ENCODE data around the gene SLC22A1. TPM values are rescaled to one million over a fixed set of nuclear protein-coding genes. Genes with fewer than 3 reads are reported as not detected.

SLC22A1 gene
- total and polyA plus RNA-seq, 2 of the 8 experiments (the other 6 are each of a cell fraction or from before 2014, with no cell fraction given): 0.12 to 0.45 TPM

DNA sequence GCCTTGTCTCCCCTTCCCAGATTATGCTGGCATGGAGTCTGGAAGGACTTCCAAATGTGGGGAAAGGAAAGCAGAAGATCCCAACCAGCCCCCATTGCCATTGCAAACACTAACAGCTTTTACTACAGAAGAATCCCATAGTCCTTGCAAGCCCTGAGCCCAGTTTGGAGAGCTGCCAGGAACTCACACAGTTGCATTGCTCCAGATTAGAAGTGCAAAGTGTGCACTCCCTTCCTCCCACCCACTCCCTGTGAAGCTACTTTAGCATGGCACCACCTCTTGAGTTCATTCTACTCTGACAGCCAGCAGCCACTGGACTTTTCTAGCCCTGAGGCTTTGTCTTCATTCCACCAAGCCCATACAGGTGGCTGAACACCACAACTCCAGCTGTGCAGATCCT is 69.4 kb downstream of the SLC22A1 start:
- DNase-seq (ENCODE audit: low read depth in 1 of 2, low spot score in 2 of 2) (no peak), FAIRE-seq (no peak)
- no peak for TF ChIP-seq EZH2 (IDR thresholded peaks at IDR 0.05; ENCODE audit: low read depth, low read length, severe bottlenecking)
- no peak for TF ChIP-seq JUND (IDR thresholded peaks at IDR 0.05; ENCODE audit: low read length)
- no peak for TF ChIP-seq TAF7 (optimal IDR thresholded peaks at IDR 0.05; ENCODE audit: borderline replicate concordance, low read depth, low read length)
- no peak for TF ChIP-seq KDM4A (IDR thresholded peaks at IDR 0.05; ENCODE audit: low read depth, low read length, severe bottlenecking)
- no peak for TF ChIP-seq SRF (IDR thresholded peaks at IDR 0.05; ENCODE audit: low read depth, low read length)
- no peak for TF ChIP-seq SIRT6 (IDR thresholded peaks at IDR 0.05; ENCODE audit: low read length)
- TF ChIP-seq, protein P1, sequence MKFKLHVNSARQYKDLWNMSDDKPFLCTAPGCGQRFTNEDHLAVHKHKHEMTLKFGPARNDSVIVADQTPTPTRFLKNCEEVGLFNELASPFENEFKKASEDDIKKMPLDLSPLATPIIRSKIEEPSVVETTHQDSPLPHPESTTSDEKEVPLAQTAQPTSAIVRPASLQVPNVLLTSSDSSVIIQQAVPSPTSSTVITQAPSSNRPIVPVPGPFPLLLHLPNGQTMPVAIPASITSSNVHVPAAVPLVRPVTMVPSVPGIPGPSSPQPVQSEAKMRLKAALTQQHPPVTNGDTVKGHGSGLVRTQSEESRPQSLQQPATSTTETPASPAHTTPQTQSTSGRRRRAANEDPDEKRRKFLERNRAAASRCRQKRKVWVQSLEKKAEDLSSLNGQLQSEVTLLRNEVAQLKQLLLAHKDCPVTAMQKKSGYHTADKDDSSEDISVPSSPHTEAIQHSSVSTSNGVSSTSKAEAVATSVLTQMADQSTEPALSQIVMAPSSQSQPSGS (IDR thresholded peaks at IDR 0.05; ENCODE audit: low read length): no peak
- no peak for TF ChIP-seq POU5F1 (IDR thresholded peaks at IDR 0.05; ENCODE audit: low read depth, low read length)
- TF ChIP-seq BACH1 (IDR thresholded peaks at IDR 0.05; ENCODE audit: low read length): no peak
- TF ChIP-seq BCL11A (IDR thresholded peaks at IDR 0.05; ENCODE audit: low read depth in 2 of 2, low read length in 2 of 2): no peak
- no peak for TF ChIP-seq MAFK (IDR thresholded peaks at IDR 0.05; ENCODE audit: low read depth, low read length)
- no peak for TF ChIP-seq SIX5 (IDR thresholded peaks at IDR 0.05; ENCODE audit: low read depth, low read length)
- no peak for TF ChIP-seq CHD1 (IDR thresholded peaks at IDR 0.05; ENCODE audit: low read depth, low read length)
- no peak for TF ChIP-seq HDAC2 (IDR thresholded peaks at IDR 0.05; ENCODE audit: borderline replicate concordance in 1 of 2, low read depth in 2 of 2, low read length in 2 of 2)
- TF ChIP-seq CEBPB (IDR thresholded peaks at IDR 0.05; ENCODE audit: low read depth, low read length): no peak
- H3K27ac ChIP-seq (ENCODE audit: low read depth, low read length): no peak overlapping the region
- H3K79me2 ChIP-seq (ENCODE audit: control insufficient read depth in 1 of 2, insufficient read depth in 2 of 2, low read length in 2 of 2): no peaks in the 10 kb centered on the region
- no peak overlapping the region for H4K5ac ChIP-seq (ENCODE audit: insufficient read length, low read depth, low read length)
- H2BK12ac ChIP-seq (ENCODE audit: low read depth, low read length): no peak overlapping the region
- H2BK15ac ChIP-seq (ENCODE audit: low read length): no peak overlapping the region
- ChIA-PET POLR2A (ENCODE audit: partially characterized antibody) (no interaction called here), CTCF (ENCODE audit: partially characterized antibody) (interaction anchor here (1.3 kb wide), 1 partner anchor 10 kb away, joined by 3 read pairs; no protein-coding TSS in a partner anchor)
- no peak overlapping the region for H3K4me2 ChIP-seq (ENCODE audit: insufficient read depth in 1 of 2, low read depth in 2 of 2, low read length in 2 of 2)
- H2BK20ac ChIP-seq (ENCODE audit: low read length): no peak overlapping the region
- no peaks in the 10 kb centered on the region for H3K9me3 ChIP-seq (ENCODE audit: insufficient read depth in 2 of 2, low read depth in 1 of 2, low read length in 1 of 2)
- H3K4ac ChIP-seq (replicated peaks; ENCODE audit: insufficient read length, low read depth, low read length): no peak overlapping the region
- no peak overlapping the region for H3K56ac ChIP-seq (replicated peaks; ENCODE audit: insufficient read length, low read depth, low read length)
- no peaks in the 10 kb centered on the region for H3K36me3 ChIP-seq (ENCODE audit: control insufficient read depth in 2 of 4, insufficient read depth in 4 of 4, low read length in 3 of 4)
- H2AFZ ChIP-seq (ENCODE audit: low read length): no peak overlapping the region; the same call in 1 of the 2 replicates
- no peak overlapping the region for H3K23ac ChIP-seq (ENCODE audit: insufficient read length)
- no peak overlapping the region for H3K14ac ChIP-seq (ENCODE audit: insufficient read length)
- H2AK5ac ChIP-seq (ENCODE audit: low read depth, low read length): no peak overlapping the region
- no peak overlapping the region for H2BK120ac ChIP-seq (replicated peaks; ENCODE audit: low read depth, low read length)
- H4K8ac ChIP-seq (ENCODE audit: extremely low read depth, insufficient read depth, low read length): no peak overlapping the region
- H4K91ac ChIP-seq (replicated peaks; ENCODE audit: insufficient read length, low read length): no peak overlapping the region
- H3K18ac ChIP-seq (ENCODE audit: extremely low read depth, low read length): no peak overlapping the region
- H2BK5ac ChIP-seq (ENCODE audit: low read depth, low read length): no peak overlapping the region
- no peaks in the 10 kb centered on the region for H3K27me3 ChIP-seq (replicated peaks in 1 of 4; ENCODE audit: control insufficient read depth in 3 of 4, extremely low read depth in 1 of 4, insufficient read depth in 3 of 4, low read length in 3 of 4)
- H3K4me3 ChIP-seq (ENCODE audit: extremely low read depth in 1 of 4, insufficient read depth in 2 of 4, low read depth in 3 of 4, low read length in 4 of 4): no peak overlapping the region
- no peaks in the 10 kb centered on the region for H3K4me1 ChIP-seq (replicated peaks in 1 of 4; ENCODE audit: control insufficient read depth in 3 of 4, insufficient read depth in 4 of 4, low read length in 3 of 4)
- H3K9ac ChIP-seq (replicated peaks in 1 of 4; ENCODE audit: extremely low read depth in 1 of 4, low read depth in 3 of 4, low read length in 3 of 4): no peak overlapping the region
- no peaks in the 10 kb centered on the region for H4K20me1 ChIP-seq (replicated peaks in 1 of 2; ENCODE audit: control insufficient read depth in 1 of 2, insufficient read depth in 2 of 2, low read length in 2 of 2)
- H3K23me2 ChIP-seq (ENCODE audit: low read depth, low read length): no peaks in the 10 kb centered on the region
- H3K79me1 ChIP-seq (ENCODE audit: low read depth, low read length): no peaks in the 10 kb centered on the region
